CD4-positive, alpha-beta T cell treated with Interferon alpha-2 for 1 hour (primary cell): ENCODE results near the gene PIP5K1B.
"Not testable (repeated sequence)": the region's sequence is repeated elsewhere in the genome, so short reads cannot be mapped to it uniquely, and the experiment has no call there.

ENCODE experiments used
- DNase-seq, 2 donors: peaks; one replicate each; pipeline ENCODE4 v3.0.0-alpha.2; 2020 to 2022

PIP5K1B gene, protein sequence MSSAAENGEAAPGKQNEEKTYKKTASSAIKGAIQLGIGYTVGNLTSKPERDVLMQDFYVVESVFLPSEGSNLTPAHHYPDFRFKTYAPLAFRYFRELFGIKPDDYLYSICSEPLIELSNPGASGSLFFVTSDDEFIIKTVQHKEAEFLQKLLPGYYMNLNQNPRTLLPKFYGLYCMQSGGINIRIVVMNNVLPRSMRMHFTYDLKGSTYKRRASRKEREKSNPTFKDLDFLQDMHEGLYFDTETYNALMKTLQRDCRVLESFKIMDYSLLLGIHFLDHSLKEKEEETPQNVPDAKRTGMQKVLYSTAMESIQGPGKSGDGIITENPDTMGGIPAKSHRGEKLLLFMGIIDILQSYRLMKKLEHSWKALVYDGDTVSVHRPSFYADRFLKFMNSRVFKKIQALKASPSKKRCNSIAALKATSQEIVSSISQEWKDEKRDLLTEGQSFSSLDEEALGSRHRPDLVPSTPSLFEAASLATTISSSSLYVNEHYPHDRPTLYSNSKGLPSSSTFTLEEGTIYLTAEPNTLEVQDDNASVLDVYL

GRCh38 chr9:68704814-68705530, at the start of gene PIP5K1B:
TSS of gene PIP5K1B (plus strand) at chr9:68705240. CDS start at chr9:68822615, 117,375 bp downstream.
- peak; percentile 13 to 70 for DNase-seq

DNA sequence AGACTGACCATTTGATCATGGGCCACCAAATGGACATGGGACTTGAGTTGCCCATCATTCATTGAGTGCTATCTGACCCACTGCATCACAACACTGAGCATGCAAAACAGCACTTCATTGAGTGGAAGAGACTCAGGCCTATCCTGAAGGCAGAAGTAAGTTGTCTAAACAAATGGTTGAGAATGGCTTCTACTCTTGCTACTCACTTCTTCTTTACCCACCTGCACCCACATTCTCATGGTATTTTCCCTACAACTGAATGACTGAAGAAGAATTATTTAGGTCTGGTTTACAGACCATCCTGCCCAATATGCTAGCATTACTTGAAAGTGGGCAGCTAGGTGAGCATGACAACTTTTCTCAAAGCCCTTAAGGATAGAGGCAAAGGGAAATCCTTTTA, 41.0 kb upstream of the PIP5K1B start:
- DNase-seq = no peak

GRCh38 chr9:68668127-68668526, 36.9 kb upstream of the PIP5K1B start:
- no peak for DNase-seq

- no peak for DNase-seq
Observed at GRCh38 chr9:68669218-68669617, 35.8 kb upstream of the PIP5K1B start.

- no peak for DNase-seq
Observed at GRCh38 chr9:68672215-68672614, 32.8 kb upstream of the PIP5K1B start.

- no peak for DNase-seq
Observed at GRCh38 chr9:68672625-68673024, 32.4 kb upstream of the PIP5K1B start.

- DNase-seq = no peak
Observed at GRCh38 chr9:68678430-68678829, 26.6 kb upstream of the PIP5K1B start.

- no peak for DNase-seq
Observed at GRCh38 chr9:68683433-68683832, 21.6 kb upstream of the PIP5K1B start.

- DNase-seq = no peak
Observed at GRCh38 chr9:68685213-68685612, 19.8 kb upstream of the PIP5K1B start.

DNA sequence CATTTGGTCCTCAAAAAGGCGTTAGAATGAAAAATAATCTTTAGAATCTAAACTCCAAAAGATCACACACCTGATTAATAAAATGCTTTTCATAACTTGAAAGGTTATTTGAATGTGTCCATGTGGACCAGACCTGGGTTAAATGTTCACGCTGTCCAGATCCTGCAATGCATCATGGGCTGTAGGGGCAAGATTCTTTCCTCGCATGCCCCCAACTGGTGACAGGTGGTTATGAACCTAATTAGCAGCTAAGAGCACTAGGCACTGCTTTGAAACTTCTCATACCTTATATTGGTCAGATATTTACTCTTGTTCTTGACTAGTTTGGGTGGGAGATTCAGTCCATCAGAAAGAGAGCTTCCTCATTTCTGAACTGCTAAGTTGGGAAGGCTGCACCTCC, 19.3 kb upstream of the PIP5K1B start:
- peak in 1 of 2 donors; percentile 36 for DNase-seq

GRCh38 chr9:68690088-68690487, 15.0 kb upstream of the PIP5K1B start:
- DNase-seq = no peak

DNA sequence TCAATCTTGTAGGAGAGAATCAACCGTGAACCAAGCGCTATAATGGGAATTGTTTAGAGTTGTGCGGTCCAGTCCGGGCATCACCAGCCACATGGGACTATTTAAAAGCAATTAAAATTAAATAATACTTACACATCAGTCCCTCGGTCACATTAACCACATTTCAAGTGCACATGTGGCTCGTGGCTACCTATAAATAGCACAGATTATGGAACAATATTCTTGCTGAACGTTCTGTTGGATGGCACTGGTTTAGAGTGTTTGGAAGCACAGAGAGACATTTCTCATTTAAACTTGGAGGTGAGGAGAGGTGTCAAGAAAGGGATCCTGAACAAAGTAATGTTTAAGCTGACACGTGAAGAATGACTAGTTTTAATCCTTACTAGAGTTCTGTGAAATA, 12.5 kb upstream of the PIP5K1B start:
- no peak for DNase-seq

DNA sequence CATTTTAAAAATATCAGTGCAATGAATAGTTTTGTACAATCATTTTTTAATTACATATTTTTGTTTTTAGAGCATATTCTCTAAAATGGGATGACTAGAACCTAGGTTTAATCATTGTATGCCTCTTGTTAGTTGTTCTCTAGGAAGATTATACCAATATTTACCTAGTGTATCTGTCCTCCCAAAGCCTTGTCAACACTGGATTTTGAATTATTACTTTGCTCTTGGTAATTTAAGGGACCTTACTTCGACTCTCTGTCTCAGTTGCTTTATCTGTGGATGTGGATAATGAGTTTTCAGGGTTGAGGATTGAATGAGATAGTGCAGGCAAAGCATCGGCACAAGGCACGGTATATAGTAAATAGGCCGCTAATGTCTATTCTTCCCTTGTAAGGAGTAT, 10.9 kb upstream of the PIP5K1B start:
- no peak for DNase-seq

- DNase-seq = no peak
Observed at GRCh38 chr9:68697851-68698250, 7.2 kb upstream of the PIP5K1B start.

- DNase-seq = no peak
Observed at GRCh38 chr9:68698943-68699509, 6.0 kb upstream of the PIP5K1B start.

- not testable (repeated sequence) for DNase-seq
Observed at GRCh38 chr9:68699625-68700024, 5.4 kb upstream of the PIP5K1B start.

- no peak for DNase-seq
Observed at GRCh38 chr9:68702493-68702892, 2.5 kb upstream of the PIP5K1B start.

DNA sequence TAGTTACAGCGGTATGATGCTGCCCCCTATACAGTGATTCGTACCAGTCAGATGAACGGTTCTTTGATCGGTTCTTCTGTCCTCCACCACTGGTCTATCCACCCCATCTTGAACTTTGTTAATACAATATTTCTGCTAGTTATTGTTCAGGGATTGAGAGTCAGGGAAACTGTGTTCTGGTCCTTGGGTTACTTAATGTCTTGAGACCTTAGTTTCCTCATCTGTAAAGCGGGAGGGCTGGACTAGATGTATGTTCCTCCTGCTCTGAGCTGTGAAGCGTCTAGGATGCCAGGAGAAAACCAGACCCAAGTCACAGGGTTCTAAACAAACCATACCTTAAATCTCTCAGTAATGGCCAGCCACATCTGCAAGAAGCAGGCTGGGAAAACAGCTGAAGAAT, 1.4 kb upstream of the PIP5K1B start:
- DNase-seq = no peak

- DNase-seq = no peak
Observed at GRCh38 chr9:68704498-68704813, 584 bp upstream of the PIP5K1B start.

DNA sequence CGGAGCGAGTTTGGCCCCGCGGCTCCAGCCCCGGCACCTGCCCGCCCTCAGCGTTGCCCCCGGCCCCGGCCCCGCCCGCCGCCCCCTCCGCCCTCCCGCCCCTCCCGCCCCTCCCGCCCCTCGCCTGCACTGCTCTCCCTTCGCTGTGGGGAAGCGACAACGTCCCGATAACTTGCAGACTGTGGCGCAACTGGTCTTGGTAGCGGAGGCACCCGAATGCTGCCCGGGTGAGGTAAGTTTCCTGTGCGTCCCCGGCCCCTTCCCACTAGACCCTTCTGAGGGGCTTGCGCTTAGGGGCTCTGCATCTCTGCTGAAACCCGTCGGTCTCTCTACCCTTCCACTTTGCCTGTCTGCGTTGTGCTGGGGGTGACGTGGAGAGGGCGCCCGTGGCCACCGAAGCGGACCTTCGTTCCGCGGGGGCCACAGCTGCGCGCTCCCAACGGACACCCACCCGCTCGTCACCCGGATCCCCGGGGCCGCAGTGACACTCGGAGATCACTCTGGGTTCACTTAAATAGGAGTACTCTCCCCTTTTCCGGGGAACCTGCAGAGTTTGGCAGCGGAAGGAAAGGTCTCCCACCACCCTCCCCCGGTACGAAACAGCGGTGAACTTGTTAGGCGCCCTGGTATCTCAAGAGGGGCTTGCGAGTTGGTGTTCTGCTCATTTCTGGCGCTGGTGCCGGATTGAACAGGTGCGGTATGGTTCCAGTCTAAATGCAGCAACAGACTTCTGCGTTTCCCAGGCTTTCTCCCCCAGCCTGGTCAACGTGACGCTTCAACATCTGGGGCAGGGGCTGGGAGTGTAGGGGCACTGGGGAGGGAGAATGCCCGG, 707 bp downstream of the PIP5K1B start:
- peak in 1 of 2 donors; percentile 12 for DNase-seq

DNA sequence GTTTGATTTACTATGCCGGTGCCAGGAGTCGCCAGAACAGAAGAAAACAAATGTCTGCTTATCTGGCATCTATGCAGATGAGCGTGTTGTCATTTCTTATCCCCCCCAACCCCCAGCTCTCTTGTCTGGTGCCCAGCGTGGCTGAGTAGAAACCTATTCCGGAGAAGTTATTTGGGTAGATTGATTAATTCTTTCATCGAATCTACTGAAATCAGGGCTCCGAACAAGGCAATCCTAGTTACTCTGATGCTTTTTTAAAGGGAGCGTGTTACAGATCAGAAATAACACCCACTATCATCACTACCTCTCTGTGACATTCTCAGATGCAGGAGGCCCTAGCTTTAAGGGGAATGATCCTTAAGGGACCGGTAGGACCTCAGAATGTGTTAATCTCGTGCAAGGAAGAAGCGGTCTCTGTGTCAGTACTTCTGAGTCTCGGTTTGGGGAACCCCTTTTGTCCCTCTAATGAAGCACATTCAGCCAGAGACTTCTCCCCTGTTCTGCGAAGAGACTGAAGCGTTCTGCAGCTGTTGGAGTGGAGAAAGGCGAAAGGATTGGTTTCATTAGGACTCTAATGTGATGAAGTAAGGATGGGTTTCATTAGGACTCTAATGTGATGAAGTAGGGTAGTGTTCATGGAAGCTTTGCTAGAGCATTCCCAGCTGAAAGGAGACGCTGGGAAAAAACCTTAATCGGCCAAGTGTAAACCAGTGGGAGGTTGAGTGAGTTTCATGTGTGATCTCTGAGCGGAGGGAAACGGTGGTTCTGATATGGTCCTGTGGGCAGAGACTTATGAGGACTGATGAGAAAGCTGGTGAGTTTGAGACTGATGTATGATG, 1.5 kb downstream of the PIP5K1B start:
- no peak for DNase-seq
